DND-41 (cell line): Measurements from ENCODE around the gene ABHD17A.

Experiments used
- CTCF ChIP-seq: IDR thresholded peaks from 2 replicates; pipeline ENCODE4 v1.5.1; 2012; ENCODE audit warnings: borderline replicate concordance, low read length, moderate library complexity, mild to moderate bottlenecking; ENCODE audit not compliant: poor library complexity, severe bottlenecking; ENCODE audit errors: extremely low read depth
- EZH2 ChIP-seq: IDR thresholded peaks from 3 replicates; pipeline ENCODE4 v1.6.1; 2012; ENCODE audit warnings: borderline replicate concordance, low read depth, mild to moderate bottlenecking, moderate library complexity, low read length, inconsistent platforms; ENCODE audit not compliant: severe bottlenecking

GRCh38 chr19:1841209-1841924 lies 43.9 kb downstream of the ABHD17A start:
- TF ChIP-seq CTCF: no peak
- TF ChIP-seq EZH2: no peak
